SW 1271 (cell line): ENCODE measurements around the gene PTPN1.

Experiments
- DNase-seq, 2 experiments: peaks; one replicate each; lab custom pipeline; 2025; lab: John Stamatoyannopoulos, UW

Gene PTPN1

DNA sequence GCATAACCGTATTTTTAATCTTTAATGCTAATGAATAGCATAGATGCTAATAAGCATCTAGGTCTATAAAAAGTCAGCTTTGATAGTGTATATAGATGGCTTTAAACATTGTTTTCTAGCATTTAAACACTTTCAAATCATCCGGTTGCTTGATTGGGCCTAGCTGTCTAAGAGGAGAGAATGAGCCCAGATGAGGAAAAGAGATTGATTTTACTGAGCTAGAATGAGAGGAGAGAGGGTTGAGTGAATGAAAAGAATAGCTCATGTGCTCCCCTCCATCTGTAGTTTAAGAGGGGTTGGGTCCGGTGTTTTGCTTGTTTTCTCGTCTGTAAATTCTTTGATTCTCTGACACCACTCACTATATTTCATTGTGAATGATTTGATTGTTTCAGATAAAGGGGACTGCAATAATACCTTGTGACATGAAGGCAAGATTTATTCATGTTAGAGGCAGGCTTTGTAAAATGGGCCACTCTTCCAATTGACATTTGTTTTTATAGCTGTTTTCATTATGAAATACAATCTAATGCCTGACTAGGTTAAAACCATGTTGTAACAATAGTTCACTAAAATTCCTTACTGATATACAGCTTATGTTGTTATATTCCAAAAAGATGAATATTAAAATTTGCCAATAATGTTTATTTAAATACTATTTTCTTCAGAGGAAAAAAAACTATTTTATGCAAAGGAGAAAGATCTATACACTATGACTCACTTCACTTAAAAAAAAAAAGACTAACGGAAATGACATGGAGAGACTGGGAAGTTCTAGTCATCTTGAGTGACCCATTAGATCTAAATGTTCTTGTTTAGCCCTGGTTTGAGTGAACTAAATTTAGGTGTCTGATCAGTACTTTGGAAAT, 3.2 kb downstream of the PTPN1 start:
- DNase-seq: peak; percentile 40 to 72

DNA sequence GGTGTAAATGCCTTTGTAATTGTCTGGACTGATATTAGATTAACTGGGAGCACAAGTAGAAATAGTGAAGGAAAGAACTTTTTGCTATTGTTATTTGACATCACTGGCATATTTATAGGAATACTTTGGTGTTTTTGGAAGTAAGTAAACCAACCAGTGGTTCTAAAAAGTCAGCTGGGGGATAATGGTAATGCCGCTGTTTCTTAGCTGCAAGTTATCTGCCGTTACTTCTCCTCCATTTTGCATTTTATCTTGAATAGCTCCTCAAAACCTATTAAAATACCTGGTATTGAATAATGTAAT, 3.8 kb downstream of the PTPN1 start:
- no peak for DNase-seq

DNA sequence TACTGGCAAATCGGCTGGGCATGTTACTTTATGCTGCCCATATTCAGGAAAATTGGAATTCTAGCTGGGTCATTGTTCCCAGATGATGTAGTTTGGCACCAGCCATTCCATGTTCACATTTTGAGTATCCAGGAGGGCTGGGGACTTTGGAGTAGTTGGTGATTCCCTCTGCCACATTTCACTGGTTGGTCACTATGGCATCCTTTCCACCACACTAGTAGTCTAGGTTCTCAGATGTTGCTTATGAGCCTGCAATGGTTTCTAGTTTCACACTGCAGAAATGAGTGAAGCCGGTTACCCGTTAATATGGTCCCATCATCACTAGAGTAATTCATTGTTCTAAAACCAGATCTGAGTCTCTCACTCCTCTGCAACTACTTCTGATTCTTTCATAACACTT, 4.6 kb downstream of the PTPN1 start:
- no peak for DNase-seq

DNA sequence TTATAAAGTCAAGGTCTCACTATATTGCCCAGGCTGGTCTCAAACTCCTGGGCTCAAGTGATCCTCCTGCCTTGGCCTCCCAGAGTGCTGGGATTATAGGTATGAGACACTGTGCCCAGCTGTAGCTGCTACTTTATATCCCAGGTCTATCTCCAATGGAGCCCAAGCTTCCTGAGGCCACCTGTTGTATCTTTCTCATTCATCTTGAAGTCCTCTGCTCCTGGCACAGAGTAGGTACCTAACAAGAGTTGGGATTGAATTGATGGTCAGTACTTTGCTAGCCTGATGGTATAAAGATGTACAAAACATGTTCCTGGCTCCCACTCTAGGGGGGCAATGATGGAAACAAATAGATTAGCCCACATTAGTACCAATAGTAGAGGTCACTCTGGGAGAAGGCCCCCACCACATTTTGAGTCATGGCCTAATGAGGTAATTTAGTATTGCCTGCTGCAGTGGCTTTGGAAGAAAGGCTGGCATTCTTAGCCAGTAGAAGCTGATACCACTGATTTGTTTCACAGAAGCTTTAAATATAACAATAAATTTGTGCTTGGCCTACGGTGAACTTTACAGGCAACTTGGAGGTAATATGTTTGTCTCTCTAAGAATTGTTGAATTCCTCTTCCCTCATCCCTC, 5.4 kb downstream of the PTPN1 start:
- no peak for DNase-seq

DNA sequence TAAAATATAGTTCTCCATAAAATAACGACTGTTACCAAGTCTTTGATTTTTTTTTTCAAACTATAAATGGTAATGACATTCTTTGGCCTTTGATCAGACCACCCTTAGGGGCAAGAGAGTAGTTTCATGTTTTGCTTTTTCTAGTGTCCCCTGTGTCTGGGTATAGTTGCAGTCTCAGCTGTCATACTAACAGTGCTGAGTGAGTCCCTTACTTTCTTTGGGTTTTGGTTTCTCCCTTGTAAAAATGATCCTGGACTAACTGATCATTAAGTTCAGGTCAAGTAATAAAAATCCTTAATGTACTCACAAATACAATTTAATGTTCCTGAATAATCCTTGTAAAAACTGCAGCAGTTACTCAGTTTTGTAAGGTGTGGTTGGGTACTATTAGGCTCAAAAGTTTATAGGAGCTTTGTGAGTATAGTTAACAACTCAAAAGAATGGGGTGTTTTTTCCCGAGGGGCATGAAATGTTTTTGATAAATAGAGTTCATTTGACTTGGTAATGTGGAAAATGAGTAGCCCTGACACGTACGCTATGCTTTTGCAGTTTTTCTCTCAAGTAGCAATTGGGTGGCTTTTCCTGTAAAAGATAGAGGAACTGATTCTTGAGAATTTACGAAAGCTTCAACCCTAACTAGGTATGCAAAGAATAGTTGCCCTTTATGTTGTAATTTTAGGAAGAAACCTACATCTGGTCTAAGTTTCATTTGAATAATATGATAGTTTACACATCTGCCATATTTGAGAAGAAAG, 6.2 kb downstream of the PTPN1 start:
- no peak for DNase-seq

DNA sequence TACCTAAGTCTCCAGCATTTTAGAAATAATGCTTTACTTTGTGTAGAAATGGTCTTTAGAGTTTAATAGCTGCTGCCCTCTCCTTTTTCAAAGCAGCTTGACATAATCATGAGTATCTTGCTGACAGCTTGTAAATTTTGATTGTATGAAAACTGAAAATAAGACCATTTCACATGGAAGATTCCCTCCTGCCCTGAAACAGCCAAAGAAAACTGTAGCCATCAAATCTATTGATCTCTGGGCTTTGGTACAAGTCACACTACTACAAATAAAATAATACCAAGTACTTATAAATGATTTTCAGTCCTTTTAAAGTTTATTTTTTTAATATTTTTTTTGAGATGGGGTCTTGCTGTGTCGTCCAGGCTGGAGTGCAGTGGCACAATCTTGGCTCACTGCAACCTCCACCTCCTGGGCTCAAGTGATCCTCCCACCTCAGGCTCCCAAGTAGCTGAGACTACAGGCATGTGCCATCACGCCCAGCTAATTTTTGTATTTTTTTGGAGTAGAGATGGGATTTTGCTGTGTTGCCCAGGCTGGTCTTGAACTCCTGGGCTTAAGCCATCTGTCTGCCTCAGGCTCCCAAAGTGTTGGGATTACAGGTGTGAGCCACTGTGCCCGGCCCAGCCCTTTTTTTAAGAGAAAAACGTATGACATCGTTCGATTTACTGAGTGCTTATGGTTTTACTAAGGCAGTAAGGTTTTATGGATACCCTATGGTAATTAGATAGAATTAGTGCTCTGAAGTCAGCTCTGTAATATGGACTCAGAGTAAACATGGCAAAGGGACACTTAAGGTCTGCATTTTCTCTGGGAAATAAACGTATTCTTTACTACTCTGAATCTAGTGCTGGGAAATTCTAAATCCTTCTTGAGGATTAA, 7.0 kb downstream of the PTPN1 start:
- DNase-seq: no peak

DNA sequence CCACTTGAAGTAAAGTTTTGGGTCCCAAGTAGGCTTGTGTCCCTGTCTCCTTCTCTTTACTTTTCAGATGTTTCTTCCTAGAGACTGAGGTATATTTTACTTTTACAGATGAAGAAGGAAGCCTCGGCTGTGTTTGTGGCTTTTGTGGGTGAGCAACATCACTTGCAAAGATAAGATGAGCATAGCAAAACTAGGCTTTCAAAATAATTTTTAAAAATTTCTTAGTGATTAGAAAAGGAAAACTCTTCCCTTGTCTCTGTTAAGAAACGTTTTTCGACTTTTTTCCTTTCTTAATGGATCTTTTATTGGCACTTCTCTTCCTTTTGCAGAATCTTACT, 7.6 kb downstream of the PTPN1 start:
- DNase-seq: no peak

DNA sequence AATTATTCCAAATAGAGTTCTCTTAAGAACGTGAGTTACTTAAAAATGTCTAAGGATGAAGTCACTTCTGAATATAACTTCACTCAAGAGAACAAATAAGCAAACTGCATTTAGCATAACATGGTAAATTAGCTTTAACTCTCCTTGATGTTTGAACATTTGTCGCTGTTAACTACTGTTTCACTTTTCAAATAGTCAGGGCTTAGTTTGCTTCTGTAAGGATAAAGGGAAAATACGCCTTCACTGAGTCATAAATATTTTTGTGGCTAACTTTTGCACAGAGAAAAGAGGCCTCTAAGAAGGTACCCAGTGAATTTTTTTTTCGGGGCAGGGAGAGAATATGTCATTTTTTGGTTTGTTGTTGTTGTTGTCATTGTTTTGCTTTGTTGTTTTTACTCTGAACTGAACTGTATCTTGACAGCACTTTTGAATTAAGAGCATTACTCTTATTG, 8.1 kb downstream of the PTPN1 start:
- DNase-seq: no peak

DNA sequence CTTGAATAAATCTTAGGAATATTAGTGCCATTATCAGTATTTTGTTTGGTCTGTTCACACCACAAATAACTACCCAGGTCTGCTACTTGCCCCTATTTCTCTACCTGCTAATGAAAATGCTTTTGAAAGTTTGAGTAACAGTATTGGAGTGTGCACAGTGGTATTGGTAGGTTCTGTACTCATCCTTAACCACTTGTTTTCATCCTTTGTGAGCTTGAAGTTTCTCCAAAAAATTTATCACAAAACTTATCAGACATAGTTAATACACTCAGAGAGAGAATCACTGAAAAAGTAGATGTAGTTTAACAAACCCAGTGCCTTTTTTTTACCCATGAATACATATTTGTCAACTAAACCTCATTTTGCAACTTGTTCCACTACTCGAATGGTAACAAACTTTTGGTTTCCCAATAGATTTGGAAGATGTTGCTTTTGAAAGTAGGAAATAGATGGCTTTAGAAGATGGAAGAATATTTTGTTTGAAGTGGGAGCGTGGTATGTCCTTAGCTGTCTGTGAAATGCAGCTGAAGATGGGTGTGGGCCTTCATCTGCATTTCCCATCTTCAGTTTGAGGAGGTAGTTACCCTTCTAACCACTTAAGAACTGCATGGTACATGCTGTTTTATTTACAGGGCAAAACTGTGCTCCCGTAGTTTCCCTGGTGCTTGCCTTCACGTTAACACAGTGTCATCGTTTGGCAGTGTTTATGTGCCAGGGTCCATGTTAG, 9.0 kb downstream of the PTPN1 start:
- no peak for DNase-seq

DNA sequence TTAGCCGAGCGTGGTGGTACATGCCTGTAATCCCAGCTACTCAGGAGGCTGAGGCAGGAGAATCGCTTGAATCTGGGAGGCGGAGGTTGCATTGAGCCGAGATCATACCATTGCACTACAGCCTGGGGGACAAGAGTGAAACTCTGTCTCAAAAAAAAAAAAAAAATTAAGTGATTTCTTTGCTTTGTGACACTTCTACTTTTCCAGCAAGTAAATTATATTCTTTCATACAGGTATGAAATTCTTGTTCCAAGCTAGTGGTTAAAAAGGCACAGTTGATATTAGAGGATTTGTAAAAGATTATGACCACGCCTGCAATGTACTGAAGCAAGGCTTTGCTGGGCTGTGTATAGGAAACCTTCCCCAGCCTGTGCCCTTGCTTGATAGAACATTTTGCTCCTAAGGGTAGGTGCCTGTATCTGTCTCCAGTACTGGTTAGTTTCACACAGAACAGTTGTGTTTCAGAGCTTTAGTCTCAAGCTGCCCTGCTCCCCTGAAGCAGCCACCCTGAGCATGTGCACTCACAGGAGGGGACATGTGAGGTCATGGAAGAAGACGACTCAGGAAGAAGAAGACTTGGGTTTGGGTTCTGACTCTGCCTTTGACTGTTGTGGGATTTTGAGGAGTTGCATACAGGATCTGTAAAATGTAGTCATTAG, 10.2 kb downstream of the PTPN1 start:
- no peak for DNase-seq

DNA sequence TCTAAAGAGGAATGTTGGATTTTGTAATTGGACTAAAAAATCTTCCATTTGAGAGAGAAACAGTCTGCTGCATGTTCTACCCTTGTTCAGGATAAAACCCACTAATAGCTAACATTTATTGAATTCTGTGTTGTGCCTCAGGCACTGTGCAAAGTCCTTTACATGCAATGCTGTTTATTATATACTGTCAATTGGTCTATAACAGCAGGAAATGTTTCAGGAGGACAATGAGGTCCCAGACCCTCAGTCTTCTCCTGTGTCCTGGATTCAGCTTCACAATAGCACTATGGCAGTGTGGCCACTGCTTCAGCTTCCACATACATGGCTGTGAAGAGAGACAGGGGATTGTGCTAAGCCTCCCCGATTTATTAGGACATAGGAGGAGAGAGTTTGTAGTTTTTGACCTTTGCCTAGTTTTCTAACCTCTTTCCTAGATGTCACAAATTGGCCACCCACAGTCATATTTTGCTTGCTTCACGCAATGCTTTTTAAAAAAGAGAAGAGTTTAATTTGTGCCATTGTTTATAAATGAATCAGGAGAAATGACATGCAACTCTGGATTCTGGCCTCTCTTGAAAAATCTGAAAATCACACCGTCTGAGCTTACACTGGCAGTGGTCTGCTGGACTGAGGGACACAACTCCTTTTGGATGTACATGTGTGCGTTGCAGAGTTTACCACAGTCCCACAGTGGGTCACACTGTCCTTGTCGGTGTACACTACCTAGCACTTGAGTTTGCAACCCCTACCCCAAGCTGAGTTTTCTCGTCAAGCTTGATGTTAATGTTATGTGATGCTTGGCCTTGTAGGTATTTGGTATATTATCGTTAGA, 11.3 kb downstream of the PTPN1 start:
- DNase-seq: no peak

DNA sequence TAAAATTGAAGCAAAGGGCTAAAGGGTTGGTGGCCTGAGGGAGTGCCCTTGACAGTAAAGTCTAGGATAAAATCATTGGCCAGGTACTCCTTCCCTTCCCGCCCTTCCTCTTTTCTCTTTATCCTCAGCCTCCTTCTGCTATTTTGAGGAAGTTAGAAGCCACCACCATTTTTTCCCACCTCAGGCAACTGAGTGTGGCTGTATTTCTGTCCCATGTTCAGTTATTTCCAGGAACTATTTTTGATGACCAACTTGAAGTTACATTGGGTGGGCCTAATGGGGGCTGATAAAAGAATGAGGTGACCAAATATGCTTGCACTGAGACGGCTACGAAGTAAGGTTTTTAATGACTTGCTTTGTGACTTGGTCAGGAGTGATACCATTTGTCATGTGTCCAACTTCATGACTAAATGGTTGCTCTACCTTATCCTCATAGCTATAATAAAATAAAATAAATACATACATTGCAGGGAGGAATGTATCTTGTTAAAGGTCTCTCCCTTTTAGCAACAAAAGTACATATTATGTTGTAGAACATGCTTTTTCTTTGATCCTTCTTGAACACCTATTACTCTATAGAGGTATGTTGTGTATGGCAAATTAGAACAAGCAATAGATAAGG, 12.0 kb downstream of the PTPN1 start:
- DNase-seq: no peak

DNA sequence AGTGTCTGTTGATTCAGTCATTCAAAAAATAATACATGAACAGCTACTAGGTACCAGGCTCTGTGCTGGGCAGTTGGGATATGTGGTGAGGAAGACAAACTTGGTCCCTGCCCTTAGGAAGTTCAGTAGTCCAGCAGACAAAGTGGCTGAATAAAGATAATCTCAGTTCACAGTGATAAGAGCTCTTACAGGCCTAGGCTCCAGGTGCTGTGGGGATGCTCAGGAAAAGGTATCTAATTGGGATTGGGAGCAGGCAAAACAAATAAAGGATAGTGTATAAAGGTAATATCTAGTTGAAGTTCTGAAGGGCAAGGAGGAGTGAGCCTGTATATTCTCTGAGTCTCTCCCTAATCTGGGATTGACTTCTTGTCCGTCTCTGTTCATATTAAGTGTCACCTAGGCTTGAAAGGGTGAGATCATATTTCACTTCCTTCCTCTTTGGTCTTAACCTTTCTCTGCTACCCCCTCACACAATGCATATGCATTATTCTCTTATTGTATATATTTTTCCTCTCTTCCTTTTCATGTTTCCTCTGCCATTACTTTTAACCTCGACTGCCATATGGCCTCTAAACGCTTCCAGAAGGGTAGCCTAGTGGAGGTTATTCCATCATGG, 13.5 kb downstream of the PTPN1 start:
- DNase-seq: no peak

DNA sequence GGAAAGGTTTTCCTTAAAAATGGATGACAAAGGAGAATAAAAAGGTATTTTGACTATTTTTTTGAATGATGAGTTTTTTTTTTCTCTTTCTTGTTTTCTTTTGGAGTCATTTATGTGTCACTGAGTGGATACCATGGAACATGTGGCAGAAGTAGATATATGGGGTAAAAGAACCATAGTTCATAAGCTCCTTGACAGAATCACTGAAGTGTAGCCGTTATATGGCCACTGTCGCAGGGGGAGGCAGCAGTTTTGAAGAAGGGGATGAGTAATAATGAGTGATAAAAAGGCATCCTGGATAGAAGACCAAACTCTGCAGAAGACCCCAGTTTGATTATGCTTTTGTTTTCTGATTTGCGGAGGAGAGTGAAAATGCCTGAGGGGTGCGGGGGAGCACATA, 15.5 kb downstream of the PTPN1 start:
- DNase-seq: no peak

DNA sequence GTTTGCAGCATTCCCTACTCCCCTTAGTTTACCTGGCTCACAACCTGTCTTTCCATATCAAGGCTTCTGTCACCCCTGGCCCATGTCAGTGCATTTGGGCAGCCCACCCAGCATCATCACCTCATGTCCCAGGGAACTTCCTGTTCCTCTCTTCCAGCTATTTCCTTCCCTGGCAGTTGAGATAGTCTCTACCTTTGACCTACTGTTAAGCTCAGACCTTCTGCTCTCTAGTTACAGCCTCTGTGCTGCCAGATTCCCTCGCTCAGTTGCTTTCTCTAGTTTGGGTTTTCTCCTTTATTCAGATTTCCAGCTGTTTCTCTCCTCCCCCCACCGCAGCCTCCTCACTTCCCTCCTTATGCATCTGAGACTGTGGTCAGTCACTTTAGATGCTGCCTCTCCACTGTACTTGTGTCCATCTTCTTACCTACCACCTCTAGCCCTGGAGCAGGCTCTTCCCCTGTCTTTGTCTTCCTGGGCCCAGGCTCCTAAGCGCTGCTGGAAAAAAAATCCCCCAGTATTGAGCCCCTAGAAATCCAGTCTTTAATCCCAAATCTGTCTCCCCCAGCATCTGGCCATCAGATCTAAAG, 16.3 kb downstream of the PTPN1 start:
- DNase-seq: no peak

DNA sequence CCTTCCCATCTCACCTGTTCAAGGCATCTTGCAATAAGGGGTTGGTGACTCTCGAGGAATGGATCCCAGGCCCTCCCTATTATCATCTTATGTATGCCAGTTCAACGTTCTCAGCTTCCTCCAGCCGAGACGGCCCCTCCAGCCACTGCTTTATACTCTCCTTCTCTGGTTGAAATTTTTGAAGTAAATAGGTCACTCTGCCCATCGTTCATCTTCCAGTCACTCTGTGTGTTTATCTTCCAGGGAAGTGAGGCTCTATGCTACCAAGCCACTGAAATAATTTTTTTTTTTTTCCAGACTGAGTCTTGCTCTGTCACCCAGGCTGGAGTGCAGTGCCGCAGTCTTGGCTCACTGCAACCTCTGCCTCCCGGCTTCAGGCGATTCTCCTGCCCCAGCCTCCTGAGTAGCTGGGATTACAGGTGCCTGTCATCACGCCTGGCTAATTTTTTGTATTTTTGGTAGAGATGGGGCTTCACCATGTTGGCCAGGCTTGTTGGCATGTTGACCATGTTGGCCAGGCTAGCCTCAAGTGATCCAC, 17.0 kb downstream of the PTPN1 start:
- no peak for DNase-seq

DNA sequence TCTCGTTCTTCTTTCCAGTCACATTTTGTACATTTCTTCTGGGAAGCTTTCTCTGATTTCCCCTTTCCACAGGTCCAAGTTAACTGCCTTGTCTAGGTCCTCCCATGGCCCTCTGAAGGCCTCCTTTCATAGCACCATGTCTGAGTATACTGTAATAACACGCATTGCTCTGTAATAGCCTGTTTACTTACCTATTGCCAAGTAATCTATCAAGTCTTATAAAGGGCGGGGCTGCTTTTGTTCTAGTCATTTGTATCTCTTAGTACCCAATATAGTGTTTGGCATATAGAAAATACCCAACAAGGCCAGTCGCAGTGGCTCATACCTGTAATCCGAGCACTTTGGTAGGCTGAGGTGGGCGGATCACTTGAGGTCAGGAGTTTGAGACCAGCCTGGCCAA, 17.9 kb downstream of the PTPN1 start:
- no peak for DNase-seq

DNA sequence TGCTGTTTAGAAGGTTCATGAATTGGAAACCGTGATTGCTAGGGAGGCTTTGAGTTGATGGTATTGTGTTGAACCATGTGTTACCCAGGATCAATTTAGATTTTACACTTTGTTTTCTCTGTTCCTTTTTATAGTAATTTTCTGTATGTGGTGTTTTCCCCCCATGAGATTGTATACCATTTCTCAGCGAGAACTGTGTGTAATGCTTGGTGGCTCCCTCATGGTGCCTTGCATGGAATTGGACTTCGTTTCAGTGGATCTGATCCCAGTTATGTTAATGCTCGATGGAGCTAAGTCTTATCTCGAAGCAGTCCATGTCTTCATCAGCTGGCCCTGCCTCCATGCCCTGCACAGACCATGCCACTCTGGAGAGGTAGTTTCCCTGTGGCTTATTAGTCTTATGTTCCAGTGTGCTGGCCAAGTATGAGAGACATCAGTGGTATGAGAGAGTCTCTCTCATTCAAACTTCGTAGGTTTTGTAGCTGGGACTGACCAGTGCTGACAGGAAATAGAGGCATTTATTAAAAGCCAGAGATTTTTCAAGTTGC, 18.7 kb downstream of the PTPN1 start:
- DNase-seq: no peak
